GM12878 (cell line): ENCODE data around the gene TRIM69.

Experiments used
- CHD2 ChIP-seq: IDR thresholded peaks from 2 replicates; pipeline ENCODE4 v1.6.1; 2011; ENCODE audit warnings: low read depth, low read length, improper control_type of control experiment, borderline replicate concordance
- CREM ChIP-seq: IDR thresholded peaks from 2 replicates; pipeline ENCODE4 v1.6.1; 2014; ENCODE audit warnings: antibody characterized with exemption, low read depth
- EP300 ChIP-seq, 2 experiments: fragments of 150-350 bp in 1 of 2; IDR thresholded peaks; 2 replicates each; pipeline ENCODE4 v1.6.1; 2011 to 2012; ENCODE audit warnings: low read depth in 2 of 2, low read length in 2 of 2, borderline replicate concordance in 1 of 2, improper control_type of control experiment in 1 of 2, inconsistent platforms in 1 of 2; ENCODE audit not compliant: control insufficient read depth in 1 of 2
- ETV6 ChIP-seq, 2 experiments: fragments of 450-650 bp in 1 of 2; IDR thresholded peaks in 1 of 2; conservative IDR thresholded peaks in 1 of 2; 2 replicates each; pipeline ENCODE4 v1.6.1; 2014; ENCODE audit warnings: antibody characterized with exemption in 1 of 2, borderline replicate concordance in 1 of 2, low read depth in 1 of 2, mild to moderate bottlenecking in 1 of 2, moderate library complexity in 1 of 2
- FOS ChIP-seq: IDR thresholded peaks from 3 replicates; pipeline ENCODE4 v1.6.1; 2011; ENCODE audit warnings: borderline replicate concordance; ENCODE audit not compliant: insufficient read length; ENCODE audit errors: extremely low read depth
- NFIC ChIP-seq: IDR thresholded peaks from 2 replicates; pipeline ENCODE4 v1.6.1; 2012; ENCODE audit warnings: low read depth, mild to moderate bottlenecking, inconsistent platforms, low read length, moderate library complexity
- NFYB ChIP-seq: IDR thresholded peaks from 2 replicates; pipeline ENCODE4 v1.6.1; 2011; ENCODE audit warnings: low read depth, mild to moderate bottlenecking, low read length, improper control_type of control experiment, moderate library complexity; ENCODE audit not compliant: insufficient read depth
- PAX8 ChIP-seq: fragments of 450-650 bp; IDR thresholded peaks from 2 replicates; pipeline ENCODE4 v1.6.1; 2017; ENCODE audit warnings: mild to moderate bottlenecking, moderate library complexity
- POLR2AphosphoS5 ChIP-seq: IDR thresholded peaks from 2 replicates; pipeline ENCODE4 v1.6.1; 2011; ENCODE audit warnings: mild to moderate bottlenecking, low read length, inconsistent platforms
- SMC3 ChIP-seq: IDR thresholded peaks from 2 replicates; pipeline ENCODE4 v1.6.1; 2011; ENCODE audit warnings: low read length, improper control_type of control experiment, borderline replicate concordance
- SRF ChIP-seq, 2 experiments: IDR thresholded peaks; 2 replicates each; pipeline ENCODE4 v1.6.1; 2011; ENCODE audit warnings: low read depth in 2 of 2, low read length in 2 of 2, mild to moderate bottlenecking in 1 of 2, moderate library complexity in 1 of 2
- ZNF274 ChIP-seq: IDR thresholded peaks from one replicate; pipeline ENCODE4 v1.8.0; 2011; ENCODE audit not compliant: insufficient read length, insufficient read depth

- TF ChIP-seq FOS (no peak), CHD2 (no peak), ETV6 (conservative IDR thresholded peaks at IDR 0.05 in 1 of 2, IDR thresholded peaks at IDR 0.05 in 1 of 2; ENCODE audit: borderline replicate concordance in 1 of 2, low read depth in 1 of 2) (no peak), ZNF274 (no peak), PAX8 (no peak), EP300 (IDR thresholded peaks at IDR 0.05; ENCODE audit: borderline replicate concordance in 1 of 2, control insufficient read depth in 1 of 2, low read depth in 2 of 2, low read length in 2 of 2) (no peak), POLR2AphosphoS5 (no peak), NFYB (no peak), CREM (no peak), NFIC (no peak), SMC3 (no peak), SRF (IDR thresholded peaks at IDR 0.05; ENCODE audit: low read depth in 2 of 2, low read length in 2 of 2) (no peak)
Observed at GRCh38 chr15:44798826-44799225, 62.5 kb downstream of the TRIM69 start.
